ENCODE measurements around the gene FAAP20.

The FAAP20 gene

GRCh38 chr1:2229911-2230731, 35.5 kb upstream of the FAAP20 start:
- peak; percentile 77 for DNase-seq

- peak; percentile 84 for DNase-seq
Observed at GRCh38 chr1:2229037-2229864, 34.7 kb upstream of the FAAP20 start.

- DNase-seq, result peak; percentile 78
Observed at GRCh38 chr1:2228694-2229036, 34.1 kb upstream of the FAAP20 start.

- no peak for DNase-seq
Observed at GRCh38 chr1:2228157-2228594, 33.6 kb upstream of the FAAP20 start, which contains the start of gene SKI. Gene SKI, plus strand, starts transcription at chr1:2228319. Its CDS starts 448 bp downstream, at chr1:2228767.

DNA sequence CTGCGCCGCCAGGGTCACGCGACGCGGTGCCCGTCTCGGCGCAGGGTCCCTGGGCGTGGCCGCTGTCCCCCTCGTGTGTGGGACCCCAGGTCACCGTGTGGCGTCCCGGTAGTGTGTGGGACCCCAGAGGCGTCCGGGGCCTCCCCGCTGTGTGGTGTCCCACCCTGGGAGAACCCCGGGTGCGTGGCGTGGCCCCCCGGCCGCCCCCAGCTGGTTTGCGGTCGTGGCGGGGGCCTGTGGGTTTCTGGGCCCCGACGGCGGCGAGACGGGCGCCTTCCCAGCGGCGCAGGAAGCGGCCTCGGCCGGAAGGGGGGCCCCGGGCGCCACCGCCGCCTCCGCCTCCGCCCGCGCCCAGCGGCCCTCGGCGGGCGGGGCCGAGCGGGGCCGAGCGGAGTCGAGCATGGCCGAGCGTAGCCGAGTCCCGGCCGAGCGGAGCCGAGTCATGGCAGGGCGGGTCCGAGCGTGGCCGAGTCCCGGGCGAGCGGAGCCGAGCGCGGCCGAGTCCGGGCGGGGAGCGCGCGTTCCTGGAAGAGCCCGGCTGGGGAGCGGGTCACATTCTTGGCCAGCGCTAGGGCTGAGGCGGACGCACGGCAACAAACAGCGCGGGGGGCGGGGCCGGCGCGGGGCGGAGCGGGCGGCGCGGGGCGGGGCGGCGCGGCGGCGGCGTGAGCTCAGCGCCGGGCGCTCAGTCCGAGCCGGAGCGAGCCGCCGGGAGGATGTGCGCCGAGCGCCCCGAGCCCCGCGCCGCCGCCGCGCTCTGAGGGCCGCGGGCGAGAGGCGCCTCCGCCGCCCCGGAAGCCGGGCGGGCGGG, 33.0 kb upstream of the FAAP20 start:
- DNase-seq, result peak; percentile 97

DNA sequence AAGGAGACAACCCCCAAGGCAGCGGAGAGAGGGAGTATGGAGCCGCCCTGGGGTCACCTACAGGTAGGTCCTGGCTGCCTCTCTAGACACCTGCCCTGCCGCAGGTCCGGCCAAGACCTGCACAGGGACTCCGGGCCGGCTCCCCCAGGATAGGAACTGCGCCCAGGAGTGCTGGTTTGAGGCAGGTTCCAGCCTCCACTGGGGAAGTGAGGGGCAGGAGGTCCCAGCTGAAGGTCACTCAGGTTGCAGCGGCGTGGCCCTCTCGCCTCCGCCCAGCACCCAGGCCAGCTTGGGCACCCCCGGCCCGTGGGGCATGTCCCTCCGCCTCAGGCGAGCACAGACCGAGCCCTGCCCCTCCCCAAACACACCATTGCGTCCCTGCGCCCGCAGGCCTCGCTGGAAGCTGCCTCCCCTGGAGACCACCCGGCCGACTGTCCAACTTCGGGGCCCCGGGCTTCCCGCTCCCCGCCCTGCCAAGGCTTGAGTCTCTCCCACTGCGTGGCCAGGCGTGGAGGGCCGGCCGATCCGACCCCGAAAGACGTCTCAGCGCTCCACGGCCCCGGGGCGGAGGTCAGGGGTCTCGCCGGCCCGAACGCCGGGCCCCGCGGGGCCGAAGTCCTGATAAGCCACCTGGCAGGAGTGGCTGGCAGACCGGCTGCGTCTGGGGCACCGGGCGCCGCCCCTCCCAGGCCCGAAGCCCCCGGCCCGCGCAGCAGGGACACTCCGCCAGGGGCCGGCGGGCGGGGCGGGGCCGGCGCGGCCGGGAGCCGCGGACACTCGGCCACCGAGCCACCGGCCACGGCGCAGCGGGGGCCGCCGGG, 32.2 kb upstream of the FAAP20 start:
- DNase-seq, result no peak

GRCh38 chr1:2224631-2225428, 30.3 kb upstream of the FAAP20 start:
- DNase-seq, result no peak

DNA sequence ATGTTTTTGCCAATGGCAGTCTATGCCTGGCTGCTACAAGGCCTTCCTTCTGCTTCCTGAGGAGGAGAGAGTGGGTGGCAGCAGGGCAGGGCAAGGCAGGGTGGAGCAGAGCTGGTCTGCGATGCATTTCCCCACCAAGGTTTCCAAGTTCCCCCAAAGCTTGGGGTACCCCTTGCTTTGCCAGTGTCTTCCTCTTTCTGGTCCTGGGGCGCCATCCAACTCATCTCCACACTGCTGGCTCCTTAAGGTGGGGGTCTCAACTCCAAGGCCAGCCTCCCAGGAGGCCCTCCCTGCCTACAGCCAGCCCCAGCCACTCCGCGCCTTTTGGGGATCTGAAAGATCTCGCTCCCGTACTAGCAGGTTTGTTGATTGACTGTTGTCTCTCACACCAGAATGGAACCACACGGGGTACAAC, 29.6 kb upstream of the FAAP20 start:
- DNase-seq, result no peak

- DNase-seq, result no peak
Observed at GRCh38 chr1:2221271-2221670, 26.7 kb upstream of the FAAP20 start.

DNA sequence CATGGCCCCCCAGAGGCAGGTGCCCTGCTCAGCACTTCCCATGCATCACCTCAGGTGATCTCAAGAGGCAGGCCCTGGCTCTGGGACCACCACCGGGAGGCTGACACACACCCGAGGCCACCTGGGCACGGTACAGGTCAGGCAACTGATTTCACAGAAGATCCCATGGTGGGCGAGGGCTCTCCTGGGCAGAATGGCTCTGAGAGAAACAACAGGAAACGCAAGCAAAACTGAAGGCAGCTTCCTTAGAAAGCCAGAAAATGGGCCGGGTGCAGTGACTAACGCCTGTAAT, 22.1 kb upstream of the FAAP20 start:
- no peak for DNase-seq

- no peak for DNase-seq
Observed at GRCh38 chr1:2215909-2216766, 21.6 kb upstream of the FAAP20 start.

GRCh38 chr1:2215329-2215728, 20.8 kb upstream of the FAAP20 start:
- no peak for DNase-seq

GRCh38 chr1:2214541-2215241, 20.1 kb upstream of the FAAP20 start:
- DNase-seq, result no peak

DNA sequence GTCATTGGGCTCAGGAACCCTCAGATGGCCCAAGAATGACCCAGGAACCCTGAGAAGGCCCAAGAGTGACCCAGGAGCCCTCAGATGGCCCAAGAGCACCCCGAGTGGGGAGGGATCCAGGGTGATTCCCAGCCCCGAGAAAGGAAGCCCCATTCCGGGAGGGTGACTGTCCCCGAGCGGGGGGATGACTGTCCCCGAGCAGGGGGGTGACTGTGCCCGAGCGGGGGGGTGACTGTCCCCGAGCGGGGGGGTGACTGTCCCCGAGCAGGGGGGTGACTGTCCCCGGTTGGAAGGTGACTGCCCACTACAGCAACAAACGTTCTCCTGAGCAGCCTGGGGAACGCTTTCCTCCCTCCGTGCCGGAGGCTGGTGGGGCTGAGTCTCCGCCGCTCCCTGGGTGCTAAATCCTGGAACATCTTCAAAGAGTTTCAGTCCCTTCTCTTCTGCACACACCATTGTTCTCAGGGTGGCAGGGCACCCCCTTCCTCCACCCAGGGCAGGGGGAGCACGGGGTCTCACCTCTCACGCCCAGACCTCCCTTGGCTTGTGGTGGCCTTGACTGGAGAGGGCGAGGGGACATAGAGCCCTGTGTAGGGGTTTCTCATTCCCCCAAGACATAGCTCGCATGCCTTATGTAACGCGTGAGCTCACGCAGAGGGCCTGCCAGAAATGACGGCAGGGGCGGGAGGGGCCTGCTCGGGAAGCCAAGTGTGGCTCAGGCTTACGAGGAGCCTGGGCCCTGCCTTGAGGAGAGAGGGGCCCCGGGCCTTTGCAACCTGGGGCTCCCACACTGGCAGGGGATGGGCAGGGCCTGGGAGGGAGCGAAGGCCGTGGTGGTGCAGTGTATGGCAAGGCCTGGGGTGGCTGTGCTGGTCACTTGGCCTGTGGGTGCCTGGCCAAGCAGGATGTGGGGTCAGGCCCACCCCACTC, 19.3 kb upstream of the FAAP20 start:
- DNase-seq, result no peak

- peak; percentile 85 for DNase-seq
Observed at GRCh38 chr1:2212532-2213491, 18.2 kb upstream of the FAAP20 start.

GRCh38 chr1:2212274-2212531, 17.6 kb upstream of the FAAP20 start:
- no peak for DNase-seq

GRCh38 chr1:2210786-2211185, 16.2 kb upstream of the FAAP20 start:
- DNase-seq, result no peak
